Measurements from ENCODE around the gene ITPRID2. TPM values are rescaled to one million over a fixed set of nuclear protein-coding genes. Genes with fewer than 3 reads are reported as not detected.

ITPRID2 gene
- total RNA-seq, 2 experiments from 2014 or later, result 61.2 to 68.4 TPM

GRCh38 chr2:181972431-181973170 lies 81.1 kb downstream of the ITPRID2 start:
- Mint-ChIP-seq H3K27me3 (no peaks in the 10 kb centered on the region), H3K27ac (no peak overlapping the region), H3K9me3 (no peaks in the 10 kb centered on the region), H3K4me3 (no peak overlapping the region), H3K36me3 (no peaks in the 10 kb centered on the region), H3K4me1 (no peaks in the 10 kb centered on the region)
- DNase-seq (no peak), ATAC-seq (ENCODE audit: low read depth) (no peak)
- POLR2A ChIA-PET, result no interaction called here

GRCh38 chr2:181973171-181973783 lies 81.7 kb downstream of the ITPRID2 start:
- no peak for DNase-seq
- H3K27me3 Mint-ChIP-seq, result no peaks in the 10 kb centered on the region
- H3K27ac Mint-ChIP-seq, result no peak overlapping the region

GRCh38 chr2:181977661-181978350 lies 86.3 kb downstream of the ITPRID2 start:
- H3K27ac Mint-ChIP-seq, result no peak overlapping the region
- no peaks in the 10 kb centered on the region for H3K36me3 Mint-ChIP-seq
- POLR2A ChIA-PET, result no interaction called here
- no peaks in the 10 kb centered on the region for H3K27me3 Mint-ChIP-seq
- H3K9me3 Mint-ChIP-seq, result no peaks in the 10 kb centered on the region
- no peak for DNase-seq
- no peak overlapping the region for H3K4me3 Mint-ChIP-seq
- no peak for ATAC-seq (ENCODE audit: low read depth)
- no peaks in the 10 kb centered on the region for H3K4me1 Mint-ChIP-seq

More at GRCh38 chr2:181973171-181973783, 81.7 kb downstream of the ITPRID2 start:
- ATAC-seq (ENCODE audit: low read depth), result no peak
- Mint-ChIP-seq H3K4me1 (no peaks in the 10 kb centered on the region), H3K4me3 (no peak overlapping the region), H3K36me3 (no peaks in the 10 kb centered on the region), H3K9me3 (no peaks in the 10 kb centered on the region)
- POLR2A ChIA-PET, result no interaction called here

DNA sequence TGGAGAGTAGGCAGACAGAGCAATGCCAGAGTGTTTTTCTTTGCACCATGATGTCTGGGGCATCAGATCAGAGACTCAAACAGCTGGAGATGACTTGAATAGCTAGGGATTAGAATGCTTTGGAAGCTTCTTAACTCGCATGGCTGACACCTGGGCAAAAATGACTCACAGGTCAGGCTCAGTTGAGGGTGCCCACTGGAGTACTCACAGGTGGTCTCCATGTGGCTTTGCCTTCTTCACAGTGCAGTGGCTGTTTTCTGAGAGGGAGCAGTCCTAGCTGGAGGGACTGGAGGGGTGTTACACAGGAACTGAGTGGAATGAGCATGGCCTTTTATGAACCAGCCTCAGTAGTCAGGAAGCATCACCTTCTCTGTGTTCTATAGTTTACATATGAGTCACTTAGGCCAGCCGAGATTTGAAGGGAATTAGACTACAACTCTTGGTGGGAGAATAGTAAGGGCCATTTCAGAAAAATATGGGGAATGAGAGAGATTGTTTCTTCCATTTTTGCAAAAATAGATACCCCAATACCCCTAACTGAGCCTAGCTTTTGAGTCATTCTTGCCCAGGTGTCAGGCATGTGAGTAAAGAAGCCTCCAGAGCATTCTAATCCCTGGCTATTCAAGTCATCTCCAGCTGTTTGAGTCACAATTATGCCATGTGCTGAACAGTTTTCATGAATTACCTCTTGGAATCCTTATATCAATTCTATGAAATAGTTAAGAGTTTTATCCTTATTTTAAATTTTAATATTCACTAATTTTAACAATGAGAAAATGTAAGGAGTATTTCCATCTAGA lies 87.0 kb downstream of the ITPRID2 start:
- DNase-seq (no peak), ATAC-seq (ENCODE audit: low read depth) (no peak)
- Mint-ChIP-seq H3K27ac (no peak overlapping the region), H3K4me3 (no peak overlapping the region), H3K4me1 (no peaks in the 10 kb centered on the region), H3K9me3 (no peaks in the 10 kb centered on the region), H3K27me3 (no peaks in the 10 kb centered on the region), H3K36me3 (no peaks in the 10 kb centered on the region)
- POLR2A ChIA-PET, result no interaction called here

Other genes starting within 250 kb of the ITPRID2 start
- not detected for gene CERKL, start 234.6 kb upstream of the ITPRID2 start, total RNA-seq
- gene NEUROD1, start 211.2 kb upstream of the ITPRID2 start, total RNA-seq, result not detected
- gene PPP1R1C, start 94.1 kb downstream of the ITPRID2 start, total RNA-seq, result not detected